ENCODE measurements around the gene NTHL1. TPM values are rescaled to one million over a fixed set of nuclear protein-coding genes. Genes with fewer than 3 reads are reported as not detected.

NTHL1 gene
- total and polyA plus RNA-seq, 5 donors from 2014 or later = 15.0 to 52.7 (median 32.7) TPM

DNA sequence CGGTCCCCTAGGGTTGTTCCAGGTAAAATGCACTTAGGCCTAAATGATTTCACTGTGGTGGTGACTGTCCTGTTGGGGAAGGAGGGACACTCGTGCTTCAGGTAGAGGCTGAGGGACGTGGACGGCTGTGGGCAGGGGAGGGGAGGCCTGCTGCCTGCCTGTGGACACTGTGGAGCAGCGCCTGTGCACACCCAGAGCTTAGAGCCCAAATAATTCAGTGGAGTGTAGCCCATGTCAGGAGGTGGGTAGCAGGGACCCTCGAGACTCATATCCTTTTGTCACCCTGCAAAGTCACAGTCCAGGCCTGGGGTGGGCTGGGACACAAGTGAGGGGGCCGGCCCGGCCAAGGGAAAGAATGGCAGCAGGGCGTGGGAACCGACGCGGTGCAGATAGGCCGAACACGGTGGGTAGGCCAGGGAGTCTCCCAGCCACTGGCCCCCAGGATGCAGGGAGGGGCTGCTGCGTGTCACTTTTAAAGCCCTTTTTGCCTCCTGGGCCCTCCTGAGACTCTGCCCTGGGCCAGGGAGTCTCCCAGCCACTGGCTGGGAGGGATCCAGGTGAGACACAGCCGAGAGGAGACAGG, 21.7 kb downstream of the NTHL1 start:
- no peak for ATAC-seq (ENCODE audit: low read depth in 2 of 2)

DNA sequence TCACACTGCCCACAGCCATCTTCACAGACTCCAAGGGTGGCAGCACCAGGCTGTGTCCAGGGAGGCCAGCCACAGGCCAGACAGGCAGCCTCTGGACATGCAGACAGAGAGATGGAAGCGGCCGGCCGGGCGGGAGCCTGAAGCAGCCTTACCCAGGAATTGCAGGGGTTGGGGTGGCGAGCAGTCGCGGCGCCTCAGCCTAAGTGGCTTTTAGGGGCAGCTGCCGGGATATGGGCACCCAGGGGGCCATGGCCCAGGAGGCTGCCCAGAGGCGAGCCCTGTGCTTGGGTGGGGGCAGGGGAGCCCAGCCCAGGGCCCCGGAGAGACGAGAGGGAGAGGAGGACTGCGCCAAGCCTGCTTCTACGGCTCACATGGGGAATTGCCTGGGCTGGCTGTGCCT, 22.4 kb downstream of the NTHL1 start:
- Mint-ChIP-seq H3K4me1 (peaks cover 0 to 25% (median 6%) of the 10 kb centered on the region in 4 donors), H3K9me3 (no peaks in the 10 kb centered on the region), H3K36me3 (no peaks in the 10 kb centered on the region), H3K27me3 (peaks cover 50% of the 10 kb centered on the region), H3K4me3 (peak overlapping the region in 1 of 4 donors; percentile 57), H3K27ac (no peak overlapping the region)
- H3K27me3 ChIP-seq (ENCODE audit: control insufficient read depth, insufficient read depth, low read length) = no peaks in the 10 kb centered on the region
- no peak overlapping the region for H3K4me3 ChIP-seq (ENCODE audit: low read depth, low read length)
- no peak for DNase-seq
- H3K36me3 ChIP-seq (ENCODE audit: control insufficient read depth, insufficient read depth, low read length) = no peaks in the 10 kb centered on the region
- H3K27ac ChIP-seq (ENCODE audit: insufficient read depth, low read length, poor library complexity, severe bottlenecking) = no peak overlapping the region
- no peak for ATAC-seq (ENCODE audit: low read depth in 2 of 2)
- H3K9me3 ChIP-seq (ENCODE audit: control insufficient read depth in 2 of 2, low read length in 2 of 2) = no peaks in the 10 kb centered on the region
- H3K4me1 ChIP-seq (ENCODE audit: control insufficient read depth, insufficient read depth, low read length, poor library complexity, severe bottlenecking) = peaks cover 33% of the 10 kb centered on the region

More for the DNA sequence above, 21.7 kb downstream of the NTHL1 start:
- peaks cover 44% of the 10 kb centered on the region for H3K27me3 Mint-ChIP-seq
- Histone ChIP-seq H3K36me3 (ENCODE audit: control insufficient read depth, insufficient read depth, low read length) (no peaks in the 10 kb centered on the region), H3K27me3 (ENCODE audit: control insufficient read depth, insufficient read depth, low read length) (no peaks in the 10 kb centered on the region), H3K27ac (ENCODE audit: insufficient read depth, low read length, poor library complexity, severe bottlenecking) (no peak overlapping the region), H3K9me3 (ENCODE audit: control insufficient read depth in 2 of 2, low read length in 2 of 2) (no peaks in the 10 kb centered on the region), H3K4me3 (ENCODE audit: low read depth, low read length) (no peak overlapping the region), H3K4me1 (ENCODE audit: control insufficient read depth, insufficient read depth, low read length, poor library complexity, severe bottlenecking) (peaks cover 29% of the 10 kb centered on the region)
- no peak for DNase-seq
- peak overlapping the region in 3 of 4 donors; percentile 43 to 61 (median 57) for H3K4me3 Mint-ChIP-seq
- H3K36me3 Mint-ChIP-seq = no peaks in the 10 kb centered on the region
- H3K9me3 Mint-ChIP-seq = no peaks in the 10 kb centered on the region
- H3K4me1 Mint-ChIP-seq = peaks cover 0 to 23% (median 6%) of the 10 kb centered on the region in 4 donors
- H3K27ac Mint-ChIP-seq = peak overlapping the region in 1 of 3 donors; percentile 56

DNA sequence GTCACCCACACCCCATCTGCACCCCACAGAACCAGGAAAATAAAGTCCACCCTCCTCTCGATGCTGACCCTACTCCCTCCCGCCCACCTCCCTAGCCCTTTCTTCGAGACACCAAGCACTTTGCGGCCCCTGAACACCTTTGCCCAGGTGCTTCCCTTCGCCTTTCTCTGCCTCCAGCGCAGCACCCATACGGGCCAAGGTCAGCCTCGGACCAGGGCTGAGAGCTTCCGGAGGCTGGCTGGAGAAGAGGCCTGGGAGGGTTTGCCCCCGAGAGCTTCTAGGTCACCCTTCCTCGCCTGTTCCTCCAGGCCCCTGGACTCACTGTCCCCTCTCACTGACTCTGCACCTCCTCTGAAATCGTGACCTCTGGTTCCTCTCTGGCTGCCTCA, 23.6 kb downstream of the NTHL1 start:
- peaks cover 51% of the 10 kb centered on the region for H3K27me3 Mint-ChIP-seq
- Histone ChIP-seq H3K27me3 (ENCODE audit: control insufficient read depth, insufficient read depth, low read length) (no peaks in the 10 kb centered on the region), H3K36me3 (ENCODE audit: control insufficient read depth, insufficient read depth, low read length) (no peaks in the 10 kb centered on the region), H3K27ac (ENCODE audit: insufficient read depth, low read length, poor library complexity, severe bottlenecking) (no peak overlapping the region), H3K9me3 (ENCODE audit: control insufficient read depth in 2 of 2, low read length in 2 of 2) (no peaks in the 10 kb centered on the region), H3K4me3 (ENCODE audit: low read depth, low read length) (no peak overlapping the region), H3K4me1 (ENCODE audit: control insufficient read depth, insufficient read depth, low read length, poor library complexity, severe bottlenecking) (peaks cover 42% of the 10 kb centered on the region)
- H3K9me3 Mint-ChIP-seq = no peaks in the 10 kb centered on the region
- DNase-seq (no peak), ATAC-seq (ENCODE audit: low read depth in 2 of 2) (no peak)
- H3K4me3 Mint-ChIP-seq = peak overlapping the region in 2 of 4 donors; percentile 22 to 52
- peak overlapping the region in 1 of 3 donors; percentile 62 for H3K27ac Mint-ChIP-seq
- peaks cover 0 to 25% (median 6%) of the 10 kb centered on the region in 4 donors for H3K4me1 Mint-ChIP-seq
- H3K36me3 Mint-ChIP-seq = no peaks in the 10 kb centered on the region

- Mint-ChIP-seq H3K36me3 (no peaks in the 10 kb centered on the region), H3K4me1 (peaks cover 0 to 25% (median 6%) of the 10 kb centered on the region in 4 donors), H3K27me3 (peaks cover 55% of the 10 kb centered on the region), H3K4me3 (peak overlapping the region; percentile 60 to 80 (median 74)), H3K9me3 (no peaks in the 10 kb centered on the region), H3K27ac (peak overlapping the region in 1 of 3 donors; percentile 88)
- H3K9me3 ChIP-seq (ENCODE audit: control insufficient read depth in 2 of 2, low read length in 2 of 2) = no peaks in the 10 kb centered on the region
- H3K27me3 ChIP-seq (ENCODE audit: control insufficient read depth, insufficient read depth, low read length) = no peaks in the 10 kb centered on the region
- H3K36me3 ChIP-seq (ENCODE audit: control insufficient read depth, insufficient read depth, low read length) = no peaks in the 10 kb centered on the region
- H3K27ac ChIP-seq (ENCODE audit: insufficient read depth, low read length, poor library complexity, severe bottlenecking) = no peak overlapping the region
- H3K4me3 ChIP-seq (ENCODE audit: low read depth, low read length) = no peak overlapping the region
- H3K4me1 ChIP-seq (ENCODE audit: control insufficient read depth, insufficient read depth, low read length, poor library complexity, severe bottlenecking) = peaks cover 42% of the 10 kb centered on the region
- ATAC-seq (ENCODE audit: low read depth in 2 of 2) (peak; percentile 88 to 90), DNase-seq (peak; percentile 90 to 92 (median 91))
Measured at GRCh38 chr16:2023092-2024031, 24.3 kb downstream of the NTHL1 start.

GRCh38 chr16:2022723-2023091, 24.9 kb downstream of the NTHL1 start:
- no peaks in the 10 kb centered on the region for H3K9me3 ChIP-seq (ENCODE audit: control insufficient read depth in 2 of 2, low read length in 2 of 2)
- H3K27me3 ChIP-seq (ENCODE audit: control insufficient read depth, insufficient read depth, low read length) = no peaks in the 10 kb centered on the region
- H3K36me3 Mint-ChIP-seq = no peaks in the 10 kb centered on the region
- no peak overlapping the region for H3K27ac ChIP-seq (ENCODE audit: insufficient read depth, low read length, poor library complexity, severe bottlenecking)
- H3K4me3 ChIP-seq (ENCODE audit: low read depth, low read length) = no peak overlapping the region
- ATAC-seq (ENCODE audit: low read depth in 2 of 2) (peak; percentile 2 to 6), DNase-seq (peak in 1 of 3 donors; percentile 23)
- H3K4me3 Mint-ChIP-seq = peak overlapping the region in 3 of 4 donors; percentile 60 to 74 (median 74)
- H3K27me3 Mint-ChIP-seq = peaks cover 49% of the 10 kb centered on the region
- peaks cover 0 to 21% (median 6%) of the 10 kb centered on the region in 4 donors for H3K4me1 Mint-ChIP-seq
- peaks cover 42% of the 10 kb centered on the region for H3K4me1 ChIP-seq (ENCODE audit: control insufficient read depth, insufficient read depth, low read length, poor library complexity, severe bottlenecking)
- H3K36me3 ChIP-seq (ENCODE audit: control insufficient read depth, insufficient read depth, low read length) = no peaks in the 10 kb centered on the region
- H3K9me3 Mint-ChIP-seq = no peaks in the 10 kb centered on the region
- H3K27ac Mint-ChIP-seq = no peak overlapping the region

DNA sequence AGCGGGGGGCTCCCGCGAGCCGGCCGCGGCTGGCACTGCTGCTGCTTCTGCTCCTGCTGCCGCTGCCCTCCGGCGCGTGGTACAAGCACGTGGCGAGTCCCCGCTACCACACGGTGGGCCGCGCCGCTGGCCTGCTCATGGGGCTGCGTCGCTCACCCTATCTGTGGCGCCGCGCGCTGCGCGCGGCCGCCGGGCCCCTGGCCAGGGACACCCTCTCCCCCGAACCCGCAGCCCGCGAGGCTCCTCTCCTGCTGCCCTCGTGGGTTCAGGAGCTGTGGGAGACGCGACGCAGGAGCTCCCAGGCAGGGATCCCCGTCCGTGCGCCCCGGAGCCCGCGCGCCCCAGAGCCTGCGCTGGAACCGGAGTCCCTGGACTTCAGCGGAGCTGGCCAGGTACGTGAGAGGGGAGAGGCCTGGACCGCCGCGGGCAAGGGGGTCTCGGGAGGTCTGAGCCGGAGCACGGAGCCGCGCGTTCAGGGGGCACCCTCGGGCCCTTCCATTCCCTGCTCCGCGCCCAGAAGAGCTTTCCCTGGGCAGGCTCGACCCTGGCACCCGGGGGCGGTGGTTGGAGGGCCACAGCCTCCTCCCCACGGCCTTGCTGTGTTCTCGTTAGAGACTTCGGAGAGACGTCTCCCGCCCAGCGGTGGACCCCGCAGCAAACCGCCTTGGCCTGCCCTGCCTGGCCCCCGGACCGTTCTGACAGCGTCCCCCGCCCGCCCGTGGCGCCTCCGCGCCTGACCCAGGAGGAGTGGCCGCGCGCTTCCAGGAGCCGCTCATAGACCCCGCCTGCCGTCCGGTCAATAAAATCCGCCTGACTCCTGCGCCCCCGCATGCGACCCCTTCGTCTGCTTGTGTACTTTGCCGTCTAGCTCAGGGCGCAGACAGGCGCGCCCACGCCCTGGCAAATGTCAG, 27.5 kb downstream of the NTHL1 start:
- no peak for ATAC-seq (ENCODE audit: low read depth in 2 of 2)
- Mint-ChIP-seq H3K9me3 (no peaks in the 10 kb centered on the region), H3K4me3 (no peak overlapping the region)

DNA sequence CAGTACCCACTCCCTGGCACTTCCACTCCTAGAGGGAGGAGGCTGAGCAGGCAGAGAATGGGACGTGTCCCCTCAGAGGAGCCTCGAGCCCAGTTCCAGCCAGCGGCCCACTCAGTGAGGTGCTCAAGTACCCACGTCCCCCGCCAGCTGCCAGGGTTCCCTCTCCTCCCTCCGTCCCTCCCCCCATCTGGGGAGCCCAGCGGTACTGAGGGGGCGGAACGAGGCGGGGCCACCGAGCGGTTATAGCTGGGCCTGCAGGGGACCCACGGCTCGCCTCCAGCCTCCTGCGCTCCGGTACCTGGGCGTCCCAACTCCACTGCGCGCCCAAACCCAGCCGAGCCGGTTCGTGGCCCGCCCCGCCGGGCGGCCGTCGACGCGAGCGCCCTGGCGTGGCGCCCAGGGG, 28.1 kb downstream of the NTHL1 start, which contains the start of gene NPW:
NPW (plus strand) TSS at position 268 of the 403 bp plus-strand sequence.
- H3K27ac Mint-ChIP-seq = no peak within 1 kb of the TSS
- no peaks in the 10 kb centered on the region for H3K36me3 ChIP-seq (ENCODE audit: control insufficient read depth, insufficient read depth, low read length)
- H3K9me3 Mint-ChIP-seq = no peaks in the 10 kb centered on the region
- H3K9me3 ChIP-seq (ENCODE audit: control insufficient read depth in 2 of 2, low read length in 2 of 2) = no peaks in the 10 kb centered on the region
- no peak within 1 kb of the TSS for H3K27ac ChIP-seq (ENCODE audit: insufficient read depth, low read length, poor library complexity, severe bottlenecking)
- H3K4me3 ChIP-seq (ENCODE audit: low read depth, low read length) = no peak within 1 kb of the TSS
- no peaks in the 10 kb centered on the region for H3K36me3 Mint-ChIP-seq
- no peaks in the 10 kb centered on the region for H3K27me3 ChIP-seq (ENCODE audit: control insufficient read depth, insufficient read depth, low read length)
- peaks cover 28% of the 10 kb centered on the region for H3K4me1 ChIP-seq (ENCODE audit: control insufficient read depth, insufficient read depth, low read length, poor library complexity, severe bottlenecking)
- peak within 1 kb of the TSS in 2 of 4 donors; percentile 43 to 69 for H3K4me3 Mint-ChIP-seq
- peaks cover 0 to 14% (median 5%) of the 10 kb centered on the region in 4 donors for H3K4me1 Mint-ChIP-seq
- no peak for ATAC-seq (ENCODE audit: low read depth in 2 of 2)
- peaks cover 40% of the 10 kb centered on the region for H3K27me3 Mint-ChIP-seq
- no peak for DNase-seq

More for the DNA sequence above, 27.5 kb downstream of the NTHL1 start:
- Histone ChIP-seq H3K9me3 (ENCODE audit: control insufficient read depth in 2 of 2, low read length in 2 of 2) (no peaks in the 10 kb centered on the region), H3K4me1 (ENCODE audit: control insufficient read depth, insufficient read depth, low read length, poor library complexity, severe bottlenecking) (peaks cover 28% of the 10 kb centered on the region), H3K36me3 (ENCODE audit: control insufficient read depth, insufficient read depth, low read length) (no peaks in the 10 kb centered on the region), H3K27me3 (ENCODE audit: control insufficient read depth, insufficient read depth, low read length) (no peaks in the 10 kb centered on the region), H3K27ac (ENCODE audit: insufficient read depth, low read length, poor library complexity, severe bottlenecking) (no peak overlapping the region), H3K4me3 (ENCODE audit: low read depth, low read length) (no peak overlapping the region)
- Mint-ChIP-seq H3K4me1 (peaks cover 0 to 14% (median 5%) of the 10 kb centered on the region in 4 donors), H3K27me3 (peaks cover 40% of the 10 kb centered on the region), H3K27ac (no peak overlapping the region), H3K36me3 (no peaks in the 10 kb centered on the region)
- DNase-seq = no peak
